LoVo (cell line): ENCODE data around the gene MUCL3.
"Not testable (repeated sequence)": the region's sequence is repeated elsewhere in the genome, so short reads cannot be mapped to it uniquely, and the experiment has no call there.

Experiments used
- DNase-seq: peaks from one replicate; pipeline ENCODE4 v3.0.0-alpha.2; 2016; ENCODE audit warnings: low spot score

MUCL3 gene

DNA sequence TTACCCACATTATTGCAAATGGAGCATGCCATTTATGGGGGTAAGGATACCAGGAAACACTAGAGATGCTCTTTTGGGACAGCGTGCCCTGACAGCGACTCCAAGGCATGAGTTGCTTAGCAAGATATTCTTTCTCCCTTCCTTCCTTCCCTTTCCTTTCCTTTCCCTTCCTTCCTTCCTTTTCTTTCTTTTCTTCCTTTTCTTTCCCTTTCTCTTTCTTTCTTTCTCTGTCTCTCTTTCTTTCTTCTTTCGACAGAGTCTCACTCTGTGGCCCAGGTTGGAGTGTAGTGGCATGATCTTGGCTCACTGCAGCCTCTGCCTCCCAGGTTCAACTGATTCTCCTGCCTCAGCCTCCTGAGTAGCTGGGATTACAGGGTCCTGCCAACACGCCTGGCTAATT is 3.3 kb downstream of the MUCL3 start:
- DNase-seq: no peak

DNA sequence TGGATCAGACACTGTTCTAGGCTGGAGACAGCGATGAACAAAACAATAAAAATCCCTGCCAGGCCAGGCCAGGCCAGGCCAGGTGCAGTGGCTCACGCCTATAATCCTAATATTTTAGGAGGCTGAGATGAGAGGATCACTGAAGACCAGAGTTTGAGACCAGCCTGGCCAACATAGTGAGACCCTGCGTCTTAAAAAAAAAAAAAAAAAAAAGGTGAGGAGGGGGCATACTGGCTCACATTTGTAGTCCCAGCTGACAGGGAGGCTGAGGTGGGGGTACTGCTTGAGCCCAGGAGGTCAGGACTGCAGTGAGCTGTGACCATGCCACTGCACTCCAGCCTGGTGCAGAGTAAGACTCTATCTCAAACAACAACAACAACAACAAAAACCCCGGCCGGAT is 4.5 kb downstream of the MUCL3 start:
- DNase-seq: no peak

DNA sequence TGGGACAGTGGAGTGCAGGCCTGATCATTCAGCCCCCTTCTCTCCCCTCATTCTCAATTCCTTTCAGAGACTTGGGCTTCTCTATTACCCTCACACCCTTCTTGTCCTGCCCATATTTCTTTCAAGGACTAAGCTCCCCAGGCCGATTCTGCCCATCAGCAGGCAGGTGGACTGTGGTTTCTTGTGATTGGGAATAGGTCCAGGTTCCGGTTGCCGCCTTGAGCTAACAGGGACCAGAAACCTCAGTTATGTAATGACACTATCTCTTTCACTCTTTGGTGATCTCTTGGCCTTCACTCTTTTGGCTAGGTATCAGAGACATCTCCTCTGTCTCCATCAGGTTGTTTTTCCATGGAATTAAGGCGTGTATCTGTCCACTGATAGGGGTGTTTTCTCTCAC is 6.5 kb downstream of the MUCL3 start:
- no peak for DNase-seq

DNA sequence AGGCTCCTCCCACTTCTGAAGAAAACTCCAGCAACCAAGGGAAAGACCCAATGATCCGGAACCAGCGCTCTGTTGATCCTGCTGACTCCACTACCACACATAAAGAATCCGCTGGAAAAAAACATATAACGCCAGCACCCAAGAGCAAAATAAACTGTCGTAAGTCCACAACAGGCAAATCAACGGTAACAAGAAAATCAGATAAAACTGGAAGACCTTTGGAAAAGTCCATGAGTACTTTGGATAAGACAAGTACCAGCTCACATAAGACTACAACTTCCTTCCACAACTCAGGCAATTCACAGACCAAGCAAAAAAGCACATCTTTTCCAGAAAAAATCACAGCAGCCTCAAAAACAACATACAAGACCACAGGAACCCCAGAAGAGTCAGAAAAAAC is 8.0 kb downstream of the MUCL3 start:
- no peak for DNase-seq

DNA sequence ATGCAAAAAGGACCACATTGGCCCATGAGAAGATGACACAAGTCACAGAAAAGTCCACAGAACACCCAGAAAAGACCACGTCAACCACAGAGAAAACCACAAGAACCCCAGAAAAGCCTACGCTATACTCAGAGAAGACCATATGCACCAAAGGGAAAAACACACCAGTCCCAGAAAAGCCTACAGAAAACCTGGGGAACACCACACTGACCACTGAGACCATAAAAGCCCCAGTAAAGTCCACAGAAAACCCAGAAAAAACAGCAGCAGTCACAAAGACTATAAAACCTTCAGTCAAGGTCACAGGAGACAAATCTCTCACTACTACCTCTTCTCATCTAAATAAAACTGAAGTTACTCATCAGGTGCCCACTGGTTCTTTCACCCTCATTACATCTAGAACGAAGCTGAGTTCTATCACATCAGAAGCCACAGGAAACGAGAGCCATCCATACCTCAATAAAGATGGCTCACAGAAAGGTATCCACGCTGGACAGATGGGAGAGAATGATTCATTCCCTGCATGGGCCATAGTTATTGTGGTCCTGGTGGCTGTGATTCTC is 11.2 kb downstream of the MUCL3 start:
- no peak for DNase-seq

DNA sequence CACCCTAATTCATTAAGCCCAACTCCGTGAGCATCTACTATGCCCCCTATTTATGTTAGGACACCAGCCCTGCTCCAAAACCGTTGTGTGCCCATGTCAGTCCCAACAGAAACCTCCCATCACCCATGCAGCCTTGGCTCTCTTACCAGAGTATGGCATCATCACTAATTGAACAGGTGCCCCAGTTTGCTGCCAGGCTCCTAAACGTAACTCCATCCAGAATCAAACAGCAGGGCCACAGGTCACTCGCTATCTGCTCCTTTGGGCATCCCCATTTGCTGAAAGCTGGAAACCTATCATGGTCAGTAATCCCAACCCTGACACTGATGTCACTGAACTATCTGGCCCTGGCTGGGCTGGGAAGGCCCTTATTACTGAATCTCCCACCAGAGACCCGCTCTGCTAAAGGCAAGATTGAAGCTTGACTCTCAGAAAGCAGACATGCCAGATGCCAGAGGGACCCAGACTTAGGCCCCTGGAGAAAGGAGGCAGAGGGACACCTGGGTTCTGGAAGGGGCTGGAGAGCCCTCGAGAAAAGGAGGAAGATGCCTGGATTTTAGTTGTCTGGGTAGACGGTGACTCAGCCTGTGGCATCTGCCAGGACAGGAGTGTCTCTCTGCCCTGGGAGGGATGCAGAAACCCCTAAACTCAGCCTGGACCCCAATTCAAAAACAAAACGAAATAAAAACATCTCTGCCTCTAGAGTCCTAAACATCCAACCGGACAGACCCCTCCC is 14.0 kb downstream of the MUCL3 start:
- no peak for DNase-seq

DNA sequence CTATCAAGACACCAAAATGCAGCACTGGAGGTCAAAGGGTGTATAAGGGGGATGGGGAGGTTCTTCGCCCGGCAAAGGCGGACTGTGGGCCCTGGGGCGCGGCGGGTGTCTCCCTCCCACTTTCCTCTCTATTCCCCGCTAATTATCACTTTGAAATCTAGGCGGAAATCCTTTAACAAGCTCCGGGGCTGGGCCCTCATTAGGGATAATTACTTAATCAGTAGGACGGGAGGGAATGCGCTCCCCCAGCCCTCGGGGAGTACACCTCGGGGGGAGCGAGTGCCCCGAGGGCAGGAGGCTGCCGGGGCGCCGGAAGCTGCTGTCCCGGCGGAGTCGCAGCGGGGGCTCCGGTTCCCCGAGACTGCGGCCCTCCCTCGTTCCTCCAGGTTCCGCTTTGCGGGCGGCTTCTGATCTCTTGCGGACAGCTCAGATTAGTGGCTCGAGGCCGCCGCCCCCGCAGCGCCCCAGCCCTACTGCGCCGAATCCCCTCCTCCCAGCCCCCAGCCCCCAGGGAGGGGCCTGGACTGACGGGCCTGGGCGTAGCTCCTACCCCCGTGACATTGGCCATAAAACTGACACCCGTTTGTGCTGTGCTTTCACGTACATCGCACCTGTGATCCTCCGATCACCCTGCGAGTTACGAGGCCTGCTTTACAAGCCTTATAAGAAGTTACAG is 14.7 kb downstream of the MUCL3 start:
- DNase-seq: peak; percentile 17

DNA sequence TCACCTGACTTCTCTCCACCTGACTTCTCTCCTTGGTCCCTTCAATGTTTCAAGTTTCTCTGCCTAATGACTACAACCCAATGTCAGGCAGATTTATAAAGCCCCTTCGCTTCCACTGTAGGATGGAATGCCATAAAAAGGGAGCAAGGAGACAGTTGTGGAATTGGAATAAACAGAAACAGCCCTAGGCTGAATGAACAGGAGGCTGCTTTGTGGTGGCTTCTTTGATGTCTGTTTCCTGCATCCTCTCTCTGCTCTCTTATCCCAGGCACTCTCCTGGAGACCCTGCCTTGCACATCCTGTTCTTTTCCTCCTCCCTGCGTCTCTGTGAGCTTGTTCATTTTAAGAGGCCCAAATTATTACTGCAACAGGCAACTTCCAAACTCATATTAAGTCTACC is 16.9 kb downstream of the MUCL3 start:
- DNase-seq: no peak

DNA sequence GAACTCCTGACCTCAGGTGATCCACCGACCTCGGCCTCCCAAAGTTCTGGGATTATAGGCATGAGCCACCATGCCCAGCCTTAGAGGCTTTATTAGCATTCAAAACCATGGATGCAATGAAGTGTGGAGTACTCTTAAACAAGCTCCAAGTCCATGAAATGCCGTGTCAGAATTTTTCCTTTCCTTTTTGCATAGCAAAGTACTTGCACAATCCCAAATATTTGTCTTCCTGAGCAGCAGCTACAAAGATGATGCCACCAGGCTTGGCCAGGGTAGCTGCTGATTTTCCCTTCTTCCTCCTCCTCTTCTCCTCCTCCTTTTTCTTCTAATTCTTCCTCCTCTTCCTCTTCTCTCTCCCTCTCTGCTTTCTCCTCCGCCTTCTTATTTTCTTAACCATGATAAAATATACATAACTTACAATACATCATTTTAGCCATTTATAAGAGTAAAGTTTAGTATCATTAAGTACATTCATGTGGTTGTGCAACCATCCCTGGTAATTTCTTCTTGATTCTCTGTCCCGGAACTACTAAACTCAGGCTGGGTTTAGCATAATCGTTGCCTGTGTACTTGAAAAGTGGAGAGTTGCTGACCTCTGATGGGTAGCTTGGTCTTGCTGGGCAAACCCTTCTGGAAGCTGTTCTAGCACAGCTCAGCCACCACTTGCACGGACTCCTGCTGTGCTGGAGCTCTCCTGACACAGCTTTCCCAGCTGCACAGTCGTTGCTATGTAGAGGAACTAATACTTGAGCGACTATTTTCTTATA is 20.3 kb downstream of the MUCL3 start:
- DNase-seq: no peak

DNA sequence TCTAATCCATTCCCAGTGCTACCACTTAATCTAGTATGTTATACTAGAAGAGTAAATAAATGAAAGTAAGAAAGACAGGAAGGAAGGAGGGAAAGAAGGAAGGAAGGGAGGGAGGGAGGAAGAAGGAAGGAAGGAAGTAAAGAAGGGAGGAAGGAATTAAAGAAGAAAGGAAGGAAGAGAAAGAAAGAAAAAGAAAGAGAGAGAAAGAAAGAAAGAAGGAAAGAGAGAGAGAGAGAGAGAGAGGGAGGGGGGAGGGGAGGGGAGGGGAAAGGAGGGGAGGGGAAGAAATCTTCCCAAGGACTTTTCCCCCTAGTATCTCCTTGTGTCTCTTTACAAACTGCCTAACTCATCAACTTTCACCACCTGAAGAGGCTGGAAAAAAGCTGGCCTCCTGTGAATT is 21.9 kb downstream of the MUCL3 start:
- DNase-seq: no peak

DNA sequence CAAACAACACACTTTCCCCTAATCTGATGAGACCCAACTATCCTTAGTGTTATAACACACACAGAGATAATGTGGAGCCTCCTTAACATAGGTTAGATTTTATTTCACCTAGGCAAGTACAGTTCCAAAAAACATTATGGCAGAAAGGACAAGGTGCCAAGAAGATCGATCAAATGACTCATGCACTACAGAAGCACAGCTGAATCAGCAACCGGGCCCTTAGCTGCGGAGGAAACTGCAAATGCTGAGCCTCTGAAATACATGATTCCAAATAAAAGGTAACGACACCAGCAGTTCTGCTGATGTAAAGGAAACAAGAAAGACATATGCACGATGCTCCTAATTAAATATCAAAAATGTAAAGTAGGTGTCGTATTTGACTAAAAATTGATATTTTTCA is 22.9 kb downstream of the MUCL3 start:
- DNase-seq: no peak

DNA sequence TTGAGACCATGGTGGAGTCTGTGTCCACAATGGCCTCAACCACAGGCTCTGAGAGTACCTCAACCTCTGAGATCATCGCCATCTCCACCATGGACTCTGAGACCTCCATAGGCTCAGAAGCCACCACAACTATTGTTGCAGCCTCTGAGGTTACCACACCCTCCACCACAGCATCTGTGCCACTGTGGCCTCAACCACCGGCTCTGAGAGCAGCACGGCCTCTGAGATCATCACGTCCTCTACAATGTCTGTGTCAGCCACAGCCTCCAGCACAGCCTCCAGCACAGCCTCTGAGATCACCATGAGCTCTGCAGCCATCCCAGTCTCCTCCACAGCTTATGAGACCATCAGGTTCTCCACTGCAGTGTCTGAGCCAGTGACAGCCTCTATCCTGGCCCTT is 23.3 kb downstream of the MUCL3 start:
- no peak for DNase-seq

DNA sequence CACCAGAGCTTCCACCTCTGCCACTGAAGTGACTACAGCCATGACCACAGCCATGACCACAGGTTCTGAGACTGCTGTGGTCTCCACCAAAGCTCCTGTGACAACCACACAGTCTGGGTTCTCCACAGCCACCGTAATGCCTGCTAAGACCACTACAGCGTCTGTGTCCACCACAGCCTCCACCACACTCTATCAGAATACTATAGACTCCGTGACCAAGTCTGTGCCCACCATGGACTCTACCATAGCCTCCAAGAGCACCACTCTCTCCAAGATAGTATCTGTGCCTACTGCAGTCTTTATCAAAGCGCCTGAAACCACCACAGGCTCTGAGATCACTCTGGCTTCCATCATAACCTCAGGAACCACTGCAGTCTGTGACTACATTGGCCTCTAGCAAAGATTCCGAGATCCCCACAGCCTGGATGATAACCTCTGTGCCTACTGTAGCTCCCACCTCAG is 24.4 kb downstream of the MUCL3 start:
- DNase-seq: no peak

DNA sequence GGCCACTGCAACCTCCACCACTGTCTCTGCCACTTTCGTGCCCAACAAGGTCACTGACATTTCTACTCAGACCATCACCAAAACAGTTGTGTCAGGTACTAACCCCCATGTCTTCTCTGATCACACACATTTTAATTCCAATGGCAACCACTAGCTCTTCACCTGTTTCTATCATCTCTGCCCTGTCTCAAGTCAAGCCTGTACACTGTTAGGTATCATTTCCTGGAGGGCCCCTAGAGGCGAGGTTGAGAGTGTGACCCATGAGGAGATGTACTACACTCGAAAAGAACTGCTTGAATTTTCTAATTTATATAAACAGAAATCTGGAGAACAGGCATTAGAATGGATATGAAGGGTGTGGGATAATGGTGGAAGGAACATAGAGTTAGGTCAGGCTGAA is 25.4 kb downstream of the MUCL3 start:
- no peak for DNase-seq

DNA sequence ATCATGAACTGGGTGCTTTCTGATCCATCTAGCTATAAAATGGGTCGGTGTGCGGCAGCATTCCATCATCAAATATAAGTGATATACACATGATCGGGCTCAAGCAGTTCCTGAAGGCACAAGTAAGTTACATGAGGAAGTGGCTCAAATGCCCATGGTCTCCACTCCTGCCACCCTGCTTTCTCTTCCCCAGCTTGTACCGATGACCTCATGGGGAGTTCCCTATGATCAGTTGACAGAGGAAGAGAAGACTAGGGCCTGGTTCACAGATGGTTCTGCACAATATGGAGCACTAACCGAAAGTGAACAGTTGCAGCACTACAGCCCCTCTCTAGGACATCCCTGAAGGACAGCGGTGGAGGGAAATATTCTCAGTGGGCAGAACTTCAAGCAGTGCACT is 28.4 kb downstream of the MUCL3 start:
- not testable (repeated sequence) for DNase-seq

DNA sequence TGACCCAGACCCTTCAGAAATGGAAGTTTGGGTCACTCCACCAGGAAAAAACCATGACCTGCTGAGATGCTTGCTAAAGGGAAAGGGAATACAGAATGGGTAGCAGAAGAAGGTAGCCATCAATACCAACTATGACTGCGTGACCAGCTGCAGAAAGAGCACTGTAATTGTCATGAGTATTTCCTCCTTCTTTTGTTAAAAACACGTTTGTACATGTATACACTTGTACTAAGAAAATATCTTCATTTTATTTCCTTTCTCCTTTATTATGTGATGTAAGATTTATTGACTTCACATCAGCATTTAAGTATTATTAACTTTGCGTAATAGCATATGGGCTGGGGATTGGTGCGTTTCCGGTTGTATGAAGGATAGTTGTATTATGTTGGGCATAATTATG is 30.2 kb downstream of the MUCL3 start:
- DNase-seq: no peak

DNA sequence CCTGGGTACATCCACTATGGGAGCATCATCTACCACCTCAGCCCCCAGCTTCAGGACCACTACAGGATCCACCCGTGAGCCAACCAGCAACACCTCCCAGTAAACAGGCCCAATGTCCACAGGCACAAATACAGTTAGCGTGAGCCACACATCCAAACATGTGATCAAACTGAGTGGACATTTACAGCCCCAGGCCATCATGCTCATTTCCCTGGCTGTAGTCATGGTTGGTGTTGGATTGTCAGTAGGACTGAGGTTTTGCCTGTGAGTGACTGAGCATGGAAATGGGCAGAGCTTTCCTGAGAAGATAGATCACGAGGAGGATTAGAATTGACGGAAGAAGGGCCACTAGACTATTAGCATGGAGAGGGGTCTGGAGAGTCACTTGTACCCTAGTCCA is 32.0 kb downstream of the MUCL3 start:
- no peak for DNase-seq

DNA sequence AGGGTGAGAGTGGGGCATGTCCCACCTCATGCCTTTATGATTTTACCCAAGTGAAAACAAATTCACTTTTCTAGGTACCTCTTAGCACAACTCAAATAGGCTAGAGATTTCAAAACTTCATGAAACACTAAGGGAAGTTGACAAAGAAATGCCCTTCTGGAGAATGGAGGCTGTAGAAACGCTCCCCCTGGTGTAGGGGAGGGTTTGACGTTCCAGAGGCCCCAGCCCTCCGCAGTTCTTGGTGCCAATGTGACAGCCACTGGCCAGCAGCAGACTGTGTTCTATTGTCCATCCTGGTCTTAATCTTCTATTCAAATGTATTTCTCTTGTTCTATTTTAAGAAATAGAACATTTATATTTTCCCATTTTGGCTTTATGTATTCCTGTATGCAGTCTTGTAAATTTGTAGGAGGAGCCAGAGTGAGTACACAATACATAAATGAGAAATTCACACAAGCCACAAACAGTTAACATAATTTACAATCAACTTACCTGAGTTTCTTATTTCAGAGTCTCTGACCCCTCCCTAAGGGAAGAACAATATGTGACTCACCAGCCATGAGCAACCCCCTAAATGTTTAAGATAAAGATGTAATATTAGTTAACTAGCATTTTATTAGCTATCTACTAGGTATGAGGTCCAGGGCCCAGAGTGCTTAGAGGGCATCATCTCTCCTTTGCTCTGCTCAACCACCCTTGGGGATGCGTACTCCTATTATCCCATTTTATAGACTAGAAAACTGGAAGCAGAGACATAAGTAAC is 33.9 kb downstream of the MUCL3 start:
- DNase-seq: no peak

DNA sequence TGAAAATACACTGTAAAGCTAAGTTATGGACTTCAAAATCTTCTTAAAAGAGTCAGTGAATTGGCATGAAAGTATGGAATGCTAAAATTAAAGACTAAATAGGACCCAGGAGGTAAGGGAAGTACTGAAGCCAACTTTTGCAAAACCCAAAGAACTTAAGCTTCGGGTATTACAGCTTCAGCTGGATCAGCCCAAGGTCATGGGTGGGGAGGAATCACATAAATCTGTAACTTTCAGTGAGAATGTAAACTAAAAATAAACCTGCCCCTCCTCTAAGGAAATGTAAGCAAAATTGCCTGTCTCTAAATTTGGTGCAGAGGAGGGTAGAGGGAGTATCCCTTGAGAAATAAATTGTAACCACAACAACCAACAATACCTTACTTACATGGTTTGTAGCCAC is 38.4 kb downstream of the MUCL3 start:
- no peak for DNase-seq

DNA sequence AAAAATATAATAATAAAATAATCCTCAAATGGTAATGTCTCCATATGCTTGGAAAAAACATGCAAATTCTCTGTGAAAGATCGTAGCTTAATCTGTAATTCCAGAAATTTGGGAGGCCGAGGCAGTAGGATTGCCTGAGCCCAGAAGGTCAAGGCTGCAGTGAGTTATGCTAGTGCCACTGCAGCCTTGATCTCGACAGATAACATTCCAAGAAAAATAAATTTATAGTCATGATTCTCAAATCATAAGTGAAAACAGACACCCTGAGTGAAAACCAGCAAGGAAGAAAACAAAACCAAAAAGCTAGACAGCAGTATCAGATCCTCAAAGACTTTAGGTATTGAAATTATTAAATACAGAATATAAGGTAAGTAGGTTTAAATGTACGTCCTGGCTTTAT is 38.9 kb downstream of the MUCL3 start:
- no peak for DNase-seq

DNA sequence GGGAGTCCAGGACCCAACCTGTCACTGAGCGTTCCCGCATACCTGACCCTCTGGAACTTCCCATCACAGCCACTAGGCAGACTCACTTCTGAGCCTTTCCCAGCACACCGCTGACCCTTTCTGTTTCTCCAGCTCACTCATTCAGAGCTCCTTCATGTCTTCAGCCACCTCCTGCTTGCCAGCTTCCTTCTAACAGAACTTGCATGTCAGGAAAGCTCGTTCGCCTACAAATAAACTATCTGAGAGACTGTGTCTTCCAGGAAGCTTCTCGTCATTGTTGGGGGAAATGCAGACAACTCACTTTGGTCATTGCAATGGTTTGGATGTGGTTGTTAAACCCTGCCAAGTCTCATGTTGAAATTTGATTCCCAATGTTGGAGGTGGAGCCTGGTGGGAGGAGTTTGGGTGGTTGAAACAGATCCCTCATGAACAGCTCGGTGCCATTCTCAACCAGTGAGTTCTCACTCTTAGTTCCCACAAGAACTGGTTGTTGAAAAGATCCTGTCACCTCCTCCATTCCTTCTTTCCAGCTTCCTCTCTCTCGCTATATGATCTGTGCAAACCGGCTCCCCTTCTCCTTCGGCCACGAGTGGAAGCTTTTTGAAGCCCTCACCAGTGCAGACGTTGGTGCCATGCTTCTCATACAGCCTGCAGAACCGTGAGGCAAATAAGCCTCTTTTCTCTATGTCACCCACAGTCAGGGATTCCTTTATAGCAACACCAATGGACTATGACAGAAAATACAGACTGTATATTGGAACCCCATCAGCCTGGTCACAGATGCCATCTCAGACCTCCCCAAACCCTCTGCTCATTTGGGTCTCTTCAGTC is 41.4 kb downstream of the MUCL3 start:
- peak; percentile 19 for DNase-seq
